KOPT-K1 (cell line): ENCODE measurements around the gene CCDC201.
"Not testable (repeated sequence)": the region's sequence is repeated elsewhere in the genome, so short reads cannot be mapped to it uniquely, and the experiment has no call there.

Experiments used
- H3K27ac ChIP-seq: fragments of 200-600 bp; sonication (generic); 2 replicates; pipeline ENCODE4 v1.5.1; 2016; ENCODE audit warnings: antibody characterized with exemption, mild to moderate bottlenecking, low read depth, low read length; ENCODE audit not compliant: poor library complexity, severe bottlenecking
- H3K36me3 ChIP-seq: fragments of 200-600 bp; sonication (generic); 2 replicates; pipeline ENCODE4 v1.5.1; 2017; ENCODE audit warnings: antibody characterized with exemption, mild to moderate bottlenecking, low read length, moderate library complexity; ENCODE audit not compliant: insufficient read depth
- H3K9me3 ChIP-seq: fragments of 200-600 bp; sonication (generic); 2 replicates; pipeline ENCODE4 v1.5.1; 2017; ENCODE audit warnings: antibody characterized with exemption, low read length, mild to moderate bottlenecking; ENCODE audit not compliant: insufficient read depth, poor library complexity, severe bottlenecking

Gene CCDC201

GRCh38 chr7:45869426-45869825 is 3.5 kb downstream of the CCDC201 start:
- Histone ChIP-seq H3K36me3 (no peaks in the 10 kb centered on the region), H3K27ac (no peak overlapping the region), H3K9me3 (no peaks in the 10 kb centered on the region)

- no peaks in the 10 kb centered on the region for H3K36me3 ChIP-seq
- no peak overlapping the region for H3K27ac ChIP-seq
- no peaks in the 10 kb centered on the region for H3K9me3 ChIP-seq
Observed at GRCh38 chr7:45867471-45867870, 5.4 kb downstream of the CCDC201 start.

GRCh38 chr7:45865594-45866410 is 7.1 kb downstream of the CCDC201 start:
- no peak overlapping the region for H3K27ac ChIP-seq
- H3K36me3 ChIP-seq: no peaks in the 10 kb centered on the region
- H3K9me3 ChIP-seq: no peaks in the 10 kb centered on the region

- no peak overlapping the region for H3K27ac ChIP-seq
- no peaks in the 10 kb centered on the region for H3K36me3 ChIP-seq
- H3K9me3 ChIP-seq: no peaks in the 10 kb centered on the region
Observed at GRCh38 chr7:45863715-45864114, 9.2 kb downstream of the CCDC201 start.

GRCh38 chr7:45856888-45857287 is 16.0 kb downstream of the CCDC201 start:
- not testable (repeated sequence) for H3K27ac ChIP-seq, H3K9me3 ChIP-seq, H3K36me3 ChIP-seq

GRCh38 chr7:45855680-45856079 is 17.2 kb downstream of the CCDC201 start:
- H3K36me3 ChIP-seq, H3K27ac ChIP-seq, H3K9me3 ChIP-seq: not testable (repeated sequence)

GRCh38 chr7:45853491-45853890 is 19.4 kb downstream of the CCDC201 start:
- H3K9me3 ChIP-seq: not testable (repeated sequence)

GRCh38 chr7:45852984-45853383 is 19.9 kb downstream of the CCDC201 start:
- H3K27ac ChIP-seq, H3K36me3 ChIP-seq, H3K9me3 ChIP-seq: not testable (repeated sequence)

More at GRCh38 chr7:45853491-45853890, 19.4 kb downstream of the CCDC201 start:
- not testable (repeated sequence) for H3K27ac ChIP-seq, H3K36me3 ChIP-seq

- H3K27ac ChIP-seq, H3K9me3 ChIP-seq, H3K36me3 ChIP-seq: not testable (repeated sequence)
Observed at GRCh38 chr7:45848734-45849133, 24.1 kb downstream of the CCDC201 start.

GRCh38 chr7:45846536-45846935 is 26.3 kb downstream of the CCDC201 start:
- H3K9me3 ChIP-seq, H3K27ac ChIP-seq, H3K36me3 ChIP-seq: not testable (repeated sequence)

- not testable (repeated sequence) for H3K9me3 ChIP-seq, H3K36me3 ChIP-seq, H3K27ac ChIP-seq
Observed at GRCh38 chr7:45841926-45842717, 30.8 kb downstream of the CCDC201 start.

GRCh38 chr7:45838852-45839251 is 34.0 kb downstream of the CCDC201 start:
- H3K36me3 ChIP-seq, H3K9me3 ChIP-seq: not testable (repeated sequence)

GRCh38 chr7:45832433-45833177 is 40.3 kb downstream of the CCDC201 start:
- not testable (repeated sequence) for H3K9me3 ChIP-seq, H3K27ac ChIP-seq, H3K36me3 ChIP-seq

More at GRCh38 chr7:45838852-45839251, 34.0 kb downstream of the CCDC201 start:
- H3K27ac ChIP-seq: not testable (repeated sequence)

- H3K36me3 ChIP-seq: not testable (repeated sequence)
Observed at GRCh38 chr7:45829846-45830245, 43.0 kb downstream of the CCDC201 start.

GRCh38 chr7:45827731-45828130 is 45.2 kb downstream of the CCDC201 start:
- H3K27ac ChIP-seq, H3K36me3 ChIP-seq, H3K9me3 ChIP-seq: not testable (repeated sequence)

More at GRCh38 chr7:45829846-45830245, 43.0 kb downstream of the CCDC201 start:
- H3K9me3 ChIP-seq, H3K27ac ChIP-seq: not testable (repeated sequence)
